ENCODE measurements around the gene FTCDNL1.

FTCDNL1 gene

DNA sequence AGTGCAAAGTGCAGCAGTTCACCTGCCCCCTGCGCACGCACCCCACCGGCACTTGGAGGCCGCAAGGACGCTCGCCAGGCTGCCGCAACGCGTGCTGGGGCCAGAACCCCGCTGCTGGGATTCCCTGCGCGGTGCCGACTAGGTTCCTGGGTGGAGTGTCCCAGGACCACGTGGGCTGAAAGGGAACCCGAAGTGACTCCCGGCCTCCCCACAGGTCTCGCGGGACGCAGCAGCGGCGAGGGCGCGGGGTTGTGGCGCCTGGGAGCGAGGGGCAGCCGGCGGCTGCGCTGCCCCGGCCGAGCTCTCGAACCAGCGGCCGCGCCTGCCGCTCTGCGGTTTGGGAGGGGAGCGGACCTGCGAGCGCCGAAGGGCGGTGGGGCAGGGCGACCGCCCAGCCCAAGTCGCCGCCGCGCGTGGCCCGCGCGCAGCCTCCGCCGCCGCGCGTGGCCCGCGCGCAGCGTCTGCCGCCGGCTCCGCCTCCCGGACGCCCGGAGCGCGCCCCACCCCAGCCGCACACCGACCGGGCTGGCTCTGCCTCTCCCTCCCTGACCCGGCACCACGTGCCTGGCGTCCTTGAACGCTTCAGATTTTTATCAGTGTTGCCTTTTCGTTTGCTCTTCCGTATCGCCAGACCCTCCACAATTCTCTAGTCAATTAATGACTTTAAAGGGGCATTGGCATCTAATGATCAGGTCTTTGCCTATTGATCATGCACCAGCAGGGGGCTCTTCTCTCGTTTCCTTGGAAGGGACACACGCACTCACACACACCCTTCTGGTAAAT lies at the start of gene FTCDNL1:
TSS of gene FTCDNL1 (minus strand) at position 475 of the 783 bp plus-strand sequence. CDS start 2,230 bp downstream, outside the sequence.
- Histone ChIP-seq H3K4me3 (peak within 1 kb of the TSS; percentile 74), H3K27ac (peak within 1 kb of the TSS in 1 of 2 donors; percentile 43)
- TF ChIP-seq, protein P1, sequence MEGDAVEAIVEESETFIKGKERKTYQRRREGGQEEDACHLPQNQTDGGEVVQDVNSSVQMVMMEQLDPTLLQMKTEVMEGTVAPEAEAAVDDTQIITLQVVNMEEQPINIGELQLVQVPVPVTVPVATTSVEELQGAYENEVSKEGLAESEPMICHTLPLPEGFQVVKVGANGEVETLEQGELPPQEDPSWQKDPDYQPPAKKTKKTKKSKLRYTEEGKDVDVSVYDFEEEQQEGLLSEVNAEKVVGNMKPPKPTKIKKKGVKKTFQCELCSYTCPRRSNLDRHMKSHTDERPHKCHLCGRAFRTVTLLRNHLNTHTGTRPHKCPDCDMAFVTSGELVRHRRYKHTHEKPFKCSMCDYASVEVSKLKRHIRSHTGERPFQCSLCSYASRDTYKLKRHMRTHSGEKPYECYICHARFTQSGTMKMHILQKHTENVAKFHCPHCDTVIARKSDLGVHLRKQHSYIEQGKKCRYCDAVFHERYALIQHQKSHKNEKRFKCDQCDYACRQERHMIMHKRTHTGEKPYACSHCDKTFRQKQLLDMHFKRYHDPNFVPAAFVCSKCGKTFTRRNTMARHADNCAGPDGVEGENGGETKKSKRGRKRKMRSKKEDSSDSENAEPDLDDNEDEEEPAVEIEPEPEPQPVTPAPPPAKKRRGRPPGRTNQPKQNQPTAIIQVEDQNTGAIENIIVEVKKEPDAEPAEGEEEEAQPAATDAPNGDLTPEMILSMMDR (IDR thresholded peaks at IDR 0.05), result no peak
- no peak for DNase-seq (ENCODE audit: low spot score)

DNA sequence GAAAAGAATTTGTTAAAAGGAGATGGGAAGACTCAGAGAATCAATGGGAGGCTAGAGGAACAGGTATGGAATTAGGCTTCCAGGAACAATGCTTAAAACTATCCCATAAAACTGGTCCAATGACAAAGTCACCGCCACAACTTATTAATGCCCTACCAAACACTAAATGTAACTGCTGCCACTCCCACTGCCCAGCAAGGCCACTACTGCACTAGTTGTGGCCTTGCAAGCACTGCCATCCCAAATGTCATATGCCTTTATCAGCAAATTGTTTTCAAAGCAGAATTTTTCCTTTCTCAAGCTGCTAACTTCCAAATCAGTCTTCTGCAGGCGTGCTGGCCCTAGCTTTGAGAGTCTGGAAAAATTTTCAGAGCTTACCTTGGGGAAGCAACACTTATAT lies 45.6 kb upstream of the FTCDNL1 start:
- TF ChIP-seq, protein P1 (IDR thresholded peaks at IDR 0.05), result no peak
- no peak for DNase-seq (ENCODE audit: low spot score)
- Histone ChIP-seq H3K27ac (no peak overlapping the region), H3K4me3 (no peak overlapping the region)

DNA sequence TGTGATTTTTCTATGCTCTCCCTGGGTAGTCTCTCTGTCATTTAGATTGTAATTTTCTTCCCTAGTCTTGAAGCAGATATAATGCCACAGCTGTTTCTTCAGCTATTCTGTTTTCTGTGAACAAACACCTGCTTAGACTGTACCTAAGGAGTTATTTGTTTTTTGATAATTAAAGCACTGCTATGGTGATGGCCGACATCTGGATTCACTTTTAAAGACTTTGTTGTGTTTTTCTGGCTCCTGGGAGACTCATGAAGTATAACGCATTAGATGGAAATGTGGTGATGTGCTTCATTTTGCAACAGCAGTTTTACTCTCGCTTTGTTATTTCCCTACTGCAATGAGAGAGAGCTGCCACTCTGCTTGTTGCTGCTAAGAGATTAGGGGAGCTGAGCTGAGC lies 44.4 kb upstream of the FTCDNL1 start:
- Histone ChIP-seq H3K4me3 (no peak overlapping the region), H3K27ac (no peak overlapping the region)
- TF ChIP-seq, protein P1 (IDR thresholded peaks at IDR 0.05), result no peak
- DNase-seq (ENCODE audit: low spot score), result no peak

DNA sequence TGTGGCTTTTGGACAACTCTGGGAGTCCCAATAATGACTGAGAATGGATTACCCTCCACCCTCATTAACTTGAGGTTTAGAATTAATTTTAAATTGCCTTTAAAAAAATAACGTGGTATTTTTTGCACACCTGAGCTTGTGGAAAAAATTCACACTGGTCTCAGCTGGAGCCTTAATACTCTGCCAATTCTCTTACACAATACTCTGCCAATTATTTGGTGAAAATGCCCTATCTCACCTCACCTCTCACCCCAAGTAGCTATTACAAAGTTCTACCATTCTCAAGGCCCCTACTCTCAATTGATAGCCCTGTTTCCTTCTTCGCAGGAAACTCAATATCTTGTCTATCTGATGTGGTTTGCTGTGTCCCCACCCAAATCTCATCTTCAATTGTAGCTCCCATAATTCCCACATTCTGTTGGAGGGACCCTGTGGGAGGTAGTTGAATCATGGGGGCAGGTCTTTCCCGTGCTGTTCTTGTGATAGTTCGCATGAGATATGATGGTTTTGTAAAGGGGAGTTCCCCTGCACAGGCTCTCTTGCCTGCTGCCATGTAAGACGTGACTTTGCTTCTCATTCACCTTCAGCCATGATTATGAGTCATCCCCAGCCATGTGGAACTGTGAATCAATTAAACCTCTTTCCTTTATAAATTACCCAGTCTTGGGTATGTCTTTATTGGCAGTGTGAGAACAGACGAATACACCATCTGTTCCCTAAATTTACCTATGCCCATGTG lies 32.7 kb upstream of the FTCDNL1 start:
- Histone ChIP-seq H3K4me3 (no peak overlapping the region), H3K27ac (no peak overlapping the region)
- TF ChIP-seq, protein P1 (IDR thresholded peaks at IDR 0.05), result no peak
- DNase-seq (ENCODE audit: low spot score), result no peak

DNA sequence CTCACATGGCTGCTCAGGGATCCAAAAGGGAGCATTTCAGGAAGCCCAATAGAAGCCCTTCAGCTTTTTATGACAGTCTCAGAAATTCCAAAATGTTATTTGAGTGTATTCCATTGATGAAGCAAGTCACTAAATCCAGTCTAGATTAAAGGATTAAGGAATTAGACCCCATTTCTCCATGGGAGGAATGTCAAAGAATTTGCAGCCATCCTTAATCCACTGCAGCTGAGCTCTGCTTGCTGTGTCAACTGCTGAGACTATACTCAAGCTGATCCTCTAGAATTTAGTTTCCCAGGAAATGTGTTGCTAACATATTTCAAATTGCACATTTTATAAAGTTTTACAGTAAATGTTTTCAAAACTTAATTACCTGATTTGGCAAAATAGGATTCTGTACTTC lies 31.7 kb upstream of the FTCDNL1 start:
- Histone ChIP-seq H3K27ac (no peak overlapping the region), H3K4me3 (no peak overlapping the region)
- TF ChIP-seq, protein P1 (IDR thresholded peaks at IDR 0.05), result no peak
- DNase-seq (ENCODE audit: low spot score), result no peak

DNA sequence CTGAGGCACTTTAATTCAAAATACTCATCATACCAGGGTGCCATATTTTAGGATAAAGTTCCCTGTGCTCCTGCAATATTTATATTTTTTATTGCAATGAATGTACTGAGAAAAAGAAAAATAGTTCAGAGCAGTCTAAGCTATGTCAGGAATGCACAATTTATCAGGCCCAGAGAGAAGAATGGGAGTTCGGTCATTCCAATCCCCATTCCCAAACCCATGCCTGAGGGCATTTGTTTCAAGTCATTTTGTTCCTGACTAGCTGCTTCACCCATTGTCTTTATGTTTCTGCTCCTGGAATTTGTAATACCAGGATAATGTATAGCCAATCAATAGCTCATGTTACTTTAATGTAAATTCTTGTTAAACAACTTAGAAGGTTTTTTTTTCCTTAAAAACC lies 24.4 kb upstream of the FTCDNL1 start:
- TF ChIP-seq, protein P1 (IDR thresholded peaks at IDR 0.05), result no peak
- Histone ChIP-seq H3K27ac (no peak overlapping the region), H3K4me3 (no peak overlapping the region)
- no peak for DNase-seq (ENCODE audit: low spot score)
